ENCODE measurements around the gene GLI2. TPM values are rescaled to one million over a fixed set of nuclear protein-coding genes. Genes with fewer than 3 reads are reported as not detected.

GLI2 gene
- total and polyA plus RNA-seq, 2 of the 4 experiments (the other 2 are of a cell fraction) = 3.8 to 26.0 TPM

GRCh38 chr2:120701499-120701898 is 34.2 kb upstream of the GLI2 start:
- CTCF ChIA-PET = no interaction called here
- Histone ChIP-seq H3K27me3 (ENCODE audit: control insufficient read depth, insufficient read depth, low read length) (no peaks in the 10 kb centered on the region), H3K14ac (replicated peaks; ENCODE audit: low read depth, low read length) (no peak overlapping the region), H2BK15ac (ENCODE audit: low read depth, low read length) (no peak overlapping the region), H3K36me3 (ENCODE audit: control insufficient read depth, insufficient read depth, low read length) (no peaks in the 10 kb centered on the region), H2AK5ac (ENCODE audit: low read depth, low read length) (no peak overlapping the region; the same call in 1 of the 2 replicates), H3K79me1 (ENCODE audit: low read depth in 1 of 2, low read length in 2 of 2) (no peaks in the 10 kb centered on the region; a peak in 1 of 4 replicates), H3K56ac (ENCODE audit: extremely low read depth, insufficient read depth, low read length) (no peak overlapping the region), H3K9me1 (ENCODE audit: insufficient read depth, low read length) (no peaks in the 10 kb centered on the region), H3K23ac (ENCODE audit: low read depth, low read length) (no peak overlapping the region), H3K4ac (ENCODE audit: low read depth, low read length) (no peak overlapping the region), H3K4me1 (ENCODE audit: control insufficient read depth, insufficient read depth, low read length) (peaks cover 4% of the 10 kb centered on the region), H4K20me1 (ENCODE audit: insufficient read depth, low read length) (no peaks in the 10 kb centered on the region), H3K4me2 (ENCODE audit: low read depth, low read length) (no peak overlapping the region), H3K18ac (ENCODE audit: low read depth, low read length) (no peak overlapping the region), H2AK9ac (replicated peaks; ENCODE audit: low read depth, low read length, poor library complexity) (no peak overlapping the region), H3K27ac (ENCODE audit: insufficient read depth, low read length) (no peak overlapping the region), H3K9me3 (ENCODE audit: control insufficient read depth, insufficient read depth, low read length) (no peaks in the 10 kb centered on the region), H3K4me3 (ENCODE audit: insufficient read depth, low read depth, low read length) (no peak overlapping the region), H4K5ac (ENCODE audit: low read depth, low read length) (no peak overlapping the region), H4K91ac (ENCODE audit: insufficient read depth, low read depth, low read length) (no peak overlapping the region), H2BK120ac (ENCODE audit: low read depth, low read length) (no peak overlapping the region), H4K8ac (ENCODE audit: low read depth in 2 of 2, low read length in 2 of 2) (no peak overlapping the region), H2BK20ac (ENCODE audit: low read depth, low read length) (no peak overlapping the region), H3K9ac (ENCODE audit: low read depth, low read length) (no peak overlapping the region), H2BK5ac (ENCODE audit: low read depth, low read length, poor library complexity, severe bottlenecking) (no peak overlapping the region), H2AFZ (replicated peaks; ENCODE audit: low read length, poor library complexity) (no peak overlapping the region)
- no TSS peak for BruUV-seq (replicated peaks)
- ATAC-seq (ENCODE audit: low read depth) = no peak
- TF ChIP-seq POLR2A (IDR thresholded peaks at IDR 0.05; ENCODE audit: low read depth, low read length) (no peak), RCOR1 (IDR thresholded peaks at IDR 0.05; ENCODE audit: insufficient replicate concordance, low read length) (no peak), SMC3 (IDR thresholded peaks at IDR 0.05; ENCODE audit: low read depth, low read length) (no peak), RFX5 (IDR thresholded peaks at IDR 0.05; ENCODE audit: low read depth, low read length) (no peak)
- dilution Hi-C loops (cut with HindIII; ENCODE audit: low sequenced_read_pairs, unreplicated experiment) = loop anchor here (10.0 kb wide), 1 partner anchor 363 kb away; no protein-coding TSS in a partner anchor
- DNase-seq = no peak
- POLR2A ChIA-PET (ENCODE audit: unreplicated experiment) = no interaction called here
- no CpG with 5 or more reads among the region's 3 CpGs for WGBS, 2 experiments (ENCODE audit: extremely low coverage in 2 of 2, insufficient read length in 1 of 2)
- in situ Hi-C loops (cut with MboI; ENCODE audit: low sequenced_read_pairs) = no loop called here
- intact Hi-C loops (cut with micrococcal nuclease) = no loop called here

Measured in IMR-90 (cell line).